COLO668 (cell line): Measurements from ENCODE around the gene STIM1.
"Not testable (repeated sequence)": the region's sequence is repeated elsewhere in the genome, so short reads cannot be mapped to it uniquely, and the experiment has no call there.

ENCODE experiments used
- DNase-seq: peaks from one replicate; lab custom pipeline; 2025; ENCODE audit not compliant: unreplicated experiment; lab: John Stamatoyannopoulos, UW

Gene STIM1

DNA sequence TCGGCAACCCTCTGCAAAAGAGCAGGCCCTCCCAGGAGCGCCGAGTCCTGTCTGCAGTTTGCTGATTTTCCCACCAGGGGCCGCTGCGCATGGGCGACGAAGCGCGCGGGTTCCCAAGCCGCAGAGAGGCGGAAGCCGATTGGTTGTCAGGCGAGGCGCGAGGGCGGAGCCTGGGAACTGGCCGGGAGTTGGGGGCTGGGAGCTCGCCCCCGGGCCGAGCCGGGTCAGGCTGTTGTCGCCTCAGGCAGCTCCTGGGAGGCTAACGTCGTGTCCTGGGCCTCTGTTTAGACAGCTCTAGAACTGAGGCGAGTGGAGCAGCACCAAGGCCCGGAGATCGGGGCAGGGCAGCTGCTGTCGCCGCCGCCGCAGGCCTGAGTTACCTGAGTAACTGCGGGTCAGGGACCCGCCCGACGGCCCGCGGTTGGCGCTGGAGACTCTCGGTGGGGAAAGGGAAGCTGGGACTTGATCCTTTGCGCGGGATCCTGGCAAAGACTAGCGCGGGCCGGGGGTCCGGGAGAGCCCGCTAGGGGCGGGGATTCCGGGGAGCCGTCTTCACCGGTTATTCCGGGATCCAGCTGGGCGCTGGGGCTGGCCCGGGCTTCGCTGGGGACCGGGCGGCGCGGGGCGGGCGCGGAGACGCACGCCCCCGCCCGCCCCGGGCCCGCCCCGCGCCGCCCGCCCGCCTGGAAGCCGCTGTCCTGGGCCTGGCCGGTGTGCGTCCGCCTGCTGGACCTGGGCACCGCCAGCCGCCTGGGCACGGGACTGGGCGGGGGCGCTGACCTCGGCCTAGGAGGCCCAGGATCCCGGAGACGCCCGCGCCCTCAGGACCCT lies at the start of gene STIM1:
Gene STIM1 (plus strand): TSS at position 688 of the 831 bp plus-strand sequence. CDS start 607 bp downstream, outside the sequence.
- peak; percentile 93 for DNase-seq

DNA sequence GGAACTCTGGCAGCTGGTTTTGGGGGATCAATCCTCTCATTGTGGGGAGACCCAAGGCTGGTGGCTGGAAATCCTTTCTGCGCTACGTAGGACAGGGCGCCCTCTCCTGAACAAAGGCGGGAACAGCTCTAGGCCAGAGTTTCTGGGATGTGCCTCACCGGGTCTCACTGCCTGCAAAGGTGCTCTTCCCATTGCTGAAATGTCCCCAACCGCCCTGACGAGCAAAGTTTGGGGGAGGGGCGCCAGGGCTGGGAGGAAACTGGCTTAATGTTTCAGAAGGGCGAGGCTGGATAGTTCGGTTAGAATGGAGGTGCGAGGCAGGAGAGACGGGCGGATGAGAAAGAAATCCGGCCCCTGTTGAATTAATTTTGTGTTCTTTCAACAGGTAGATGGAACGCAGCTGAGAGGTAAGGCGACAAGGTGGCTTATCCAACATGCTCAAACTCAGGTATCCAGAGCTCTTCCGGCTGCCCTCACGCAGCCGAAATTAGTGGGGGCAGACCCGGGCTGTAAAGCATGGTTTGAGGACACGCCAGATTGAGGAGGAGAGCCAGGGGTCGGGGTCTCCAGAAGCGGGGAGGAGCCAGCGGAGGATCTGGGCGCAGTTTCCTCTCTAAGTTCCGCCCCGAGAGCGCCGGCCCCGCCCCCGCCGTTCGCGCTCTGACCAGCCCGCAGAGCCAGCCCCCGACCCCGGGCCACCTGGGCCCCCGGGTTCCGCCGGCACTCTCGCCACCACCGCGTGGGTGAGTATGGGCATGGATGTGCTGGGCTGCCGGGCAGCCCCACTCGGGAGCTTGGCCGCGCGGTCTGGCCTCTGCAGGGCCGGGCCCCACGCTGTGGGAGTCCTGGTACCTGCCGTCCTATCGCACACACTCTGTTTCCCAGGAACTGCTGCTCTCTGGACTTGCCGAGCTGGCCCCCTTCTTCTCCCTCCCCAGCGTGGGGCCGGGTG lies 47.3 kb upstream of the STIM1 start, which contains the start of gene PGAP2:
Gene PGAP2 (plus strand): TSS at position 652 of the 952 bp plus-strand sequence. CDS start 2,700 bp downstream, outside the sequence.
- peak; percentile 64 for DNase-seq

DNA sequence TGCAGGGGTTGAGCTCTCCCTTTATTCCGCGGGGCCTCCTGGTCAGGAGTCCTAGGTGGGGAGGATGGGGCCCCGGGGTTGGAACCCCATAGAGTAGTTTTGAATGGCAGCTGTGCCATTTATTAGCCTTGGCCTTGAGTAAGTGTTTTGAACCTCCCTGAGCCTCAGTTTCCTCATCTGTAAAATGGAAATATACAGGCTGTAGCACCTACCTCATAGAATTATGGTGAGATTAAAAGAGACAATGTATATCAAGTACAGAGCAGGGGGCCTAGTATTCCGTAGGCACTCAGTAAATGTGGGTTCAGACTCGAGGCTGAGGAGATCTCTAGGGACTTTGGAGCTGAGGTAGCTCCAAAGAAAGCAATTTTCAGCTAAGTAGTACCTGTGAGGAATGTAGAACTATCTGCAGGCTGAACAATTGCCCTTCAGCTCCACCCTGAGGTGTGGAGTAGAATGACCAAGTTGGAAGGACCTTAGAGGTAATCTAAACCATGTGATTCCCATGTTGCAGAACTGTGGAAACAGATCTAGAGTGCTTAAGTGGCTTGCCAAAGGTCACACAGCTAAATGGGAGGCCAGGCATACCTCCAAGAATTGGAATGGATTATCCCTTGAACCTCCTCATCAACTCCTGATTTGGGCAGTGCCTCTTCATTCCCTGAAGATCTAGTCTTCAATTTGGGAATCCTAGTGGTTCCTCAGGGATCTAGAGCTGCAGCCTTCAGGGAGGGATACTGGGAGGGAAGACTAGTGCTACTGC lies 46.4 kb upstream of the STIM1 start:
- peak; percentile 42 for DNase-seq

DNA sequence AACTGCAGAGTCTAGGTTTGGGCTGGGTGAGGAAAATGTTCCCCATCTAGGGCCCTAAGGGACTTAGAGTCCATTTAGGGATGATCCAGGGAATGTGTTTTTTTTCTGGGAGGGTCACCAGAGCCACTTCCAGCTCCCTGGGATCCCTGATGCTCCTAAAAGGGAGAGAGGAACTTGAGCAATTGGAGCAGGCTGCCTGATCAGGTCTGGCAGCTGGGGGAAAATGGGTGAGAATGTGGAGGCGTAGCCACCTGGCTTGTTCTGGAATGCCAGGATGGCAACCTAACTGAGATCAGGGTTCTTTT lies 45.9 kb upstream of the STIM1 start:
- DNase-seq = no peak

- no peak for DNase-seq
Observed at GRCh38 chr11:3810446-3810845, 45.0 kb upstream of the STIM1 start.

- no peak for DNase-seq
Observed at GRCh38 chr11:3810951-3811350, 44.5 kb upstream of the STIM1 start.

- not testable (repeated sequence) for DNase-seq
Observed at GRCh38 chr11:3814832-3815231, 40.6 kb upstream of the STIM1 start.

DNA sequence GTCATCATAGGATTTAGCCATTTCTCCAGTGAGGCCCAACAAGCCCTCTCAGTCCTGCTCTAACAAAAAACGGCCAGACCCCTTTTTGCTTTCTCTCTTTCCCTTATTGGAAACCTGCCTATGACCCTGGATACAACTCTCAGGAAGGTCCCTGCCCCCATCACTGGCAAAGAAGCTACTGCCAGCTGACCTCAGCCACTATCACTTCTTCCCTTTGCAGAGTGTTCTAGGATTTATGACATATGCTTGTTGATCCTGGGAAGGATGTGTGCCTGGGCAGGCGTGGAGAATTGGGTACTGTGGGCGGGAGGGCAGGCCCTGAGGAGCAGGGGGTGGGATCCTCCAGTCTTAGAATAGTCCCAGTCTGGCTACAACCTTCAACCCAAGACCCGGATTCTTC lies 39.6 kb upstream of the STIM1 start:
- no peak for DNase-seq

GRCh38 chr11:3816673-3817072 lies 38.8 kb upstream of the STIM1 start:
- DNase-seq = no peak

DNA sequence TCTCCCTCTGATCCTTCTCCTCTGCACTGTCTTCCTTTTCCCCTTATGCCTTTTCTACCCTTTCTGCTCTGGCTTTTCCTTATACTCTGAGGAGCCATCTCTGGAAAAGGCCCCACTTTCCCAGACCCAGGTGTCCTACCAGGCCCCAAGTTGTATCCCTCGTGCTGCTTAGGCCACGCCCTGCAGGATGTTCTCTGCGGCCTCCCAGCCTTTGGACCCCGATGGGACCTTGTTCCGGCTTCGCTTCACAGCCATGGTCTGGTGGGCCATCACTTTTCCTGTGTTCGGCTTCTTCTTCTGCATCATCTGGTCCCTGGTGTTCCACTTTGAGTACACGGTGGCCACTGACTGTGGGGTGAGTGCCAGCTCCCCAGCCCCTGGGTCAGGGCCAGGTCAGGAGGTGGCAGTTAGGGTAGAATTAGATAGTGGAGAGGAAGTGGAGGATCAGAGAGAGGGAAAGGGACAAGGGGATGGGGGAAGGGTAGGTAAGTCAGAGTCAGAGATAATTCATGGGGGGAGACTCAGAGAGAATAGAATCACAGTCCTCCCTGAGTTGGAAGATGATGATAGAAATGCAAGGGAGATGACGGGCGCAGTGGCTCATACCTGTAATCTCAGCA lies 38.2 kb upstream of the STIM1 start:
- DNase-seq = no peak

DNA sequence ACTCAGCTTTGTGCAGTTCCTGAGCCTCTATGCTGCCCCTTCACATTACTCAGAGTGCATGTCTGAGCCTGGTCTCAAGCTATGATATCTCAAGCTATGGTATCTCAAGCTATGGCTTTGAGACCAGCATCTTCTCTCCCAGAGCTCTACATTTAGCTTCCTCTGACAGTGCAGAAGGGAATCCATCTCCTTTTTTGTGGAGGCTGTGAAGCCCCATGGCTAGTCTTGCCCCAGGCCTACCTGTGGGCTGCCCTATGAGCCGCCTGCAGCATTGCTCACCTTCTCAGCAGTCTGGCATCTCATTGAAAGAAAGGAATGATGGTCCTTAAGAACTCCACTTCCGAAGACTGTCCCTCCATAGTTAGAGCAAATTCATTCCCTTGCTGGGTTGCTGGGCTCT lies 34.5 kb upstream of the STIM1 start:
- no peak for DNase-seq

GRCh38 chr11:3822312-3822711 lies 33.2 kb upstream of the STIM1 start:
- no peak for DNase-seq

DNA sequence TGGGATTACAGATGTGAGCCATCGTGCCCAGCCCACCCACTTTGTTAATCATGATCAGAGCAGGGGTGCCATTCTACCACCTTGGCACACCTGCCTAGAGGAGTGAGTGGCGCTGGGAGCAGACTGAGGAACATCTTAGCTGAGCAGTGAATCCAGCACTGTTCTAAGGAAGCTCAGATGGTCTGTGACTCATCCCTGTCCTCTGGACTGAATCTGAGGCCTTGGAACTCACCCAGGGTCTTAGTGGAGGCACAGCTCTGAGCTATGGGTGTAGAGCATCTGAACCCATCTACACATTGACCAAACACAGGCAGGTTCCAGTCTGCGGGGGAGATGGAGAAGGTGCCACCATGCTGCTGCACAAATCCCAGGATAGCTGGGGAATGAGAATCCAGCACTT lies 32.2 kb upstream of the STIM1 start:
- DNase-seq = no peak

GRCh38 chr11:3823762-3824506 lies 31.5 kb upstream of the STIM1 start:
- DNase-seq = no peak

DNA sequence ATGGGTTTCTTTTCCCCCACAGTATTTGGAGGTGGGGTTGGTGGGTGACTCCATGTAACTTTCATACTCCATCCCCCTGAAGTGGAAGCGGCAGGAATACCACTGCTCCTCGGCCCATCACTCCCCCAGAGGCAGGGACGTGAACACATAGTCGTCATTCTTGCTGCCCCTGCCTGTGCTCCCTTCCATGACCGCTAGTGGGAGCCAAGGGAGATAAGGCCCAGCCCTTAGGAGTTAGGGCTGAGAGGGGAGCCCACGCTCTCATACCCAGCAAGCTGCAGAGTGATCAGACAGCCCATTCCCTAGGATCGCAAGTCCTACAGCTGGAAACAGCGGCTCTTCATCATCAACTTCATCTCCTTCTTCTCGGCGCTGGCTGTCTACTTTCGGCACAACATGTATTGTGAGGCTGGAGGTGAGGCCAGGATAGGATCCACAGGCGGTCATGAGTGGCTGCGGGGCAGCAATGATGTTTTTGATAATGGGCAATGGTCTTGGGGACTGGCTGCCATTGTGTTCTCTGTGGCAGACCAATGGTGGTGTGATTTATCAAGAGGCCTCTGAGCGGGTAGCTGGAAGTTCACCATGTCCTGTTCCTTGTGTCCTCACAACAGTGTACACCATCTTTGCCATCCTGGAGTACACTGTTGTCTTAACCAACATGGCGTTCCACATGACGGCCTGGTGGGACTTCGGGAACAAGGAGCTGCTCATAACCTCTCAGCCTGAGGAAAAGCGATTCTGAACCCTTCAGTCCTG lies 30.6 kb upstream of the STIM1 start:
- DNase-seq = peak; percentile 49

GRCh38 chr11:3825473-3826154 lies 29.9 kb upstream of the STIM1 start:
- no peak for DNase-seq

DNA sequence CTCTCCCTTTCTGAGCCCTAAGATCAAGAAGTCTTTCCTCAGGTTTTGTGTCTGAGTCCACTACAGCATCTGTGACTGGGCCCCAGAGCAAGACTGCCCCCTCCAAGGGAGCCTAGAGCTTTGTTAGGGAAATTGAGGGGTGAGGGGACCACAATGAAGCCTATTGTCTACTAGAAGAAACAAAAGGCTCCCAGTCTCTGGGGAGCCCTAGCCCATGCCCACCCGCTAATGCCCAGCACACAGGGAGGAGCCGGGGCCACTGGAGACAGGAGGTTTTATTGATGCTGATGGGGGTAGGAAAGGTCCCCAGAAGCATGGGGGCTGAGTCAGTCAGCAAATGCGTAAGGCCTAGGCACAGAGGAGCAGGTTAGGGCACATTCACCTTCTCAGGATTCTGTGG lies 28.7 kb upstream of the STIM1 start:
- no peak for DNase-seq

- DNase-seq = no peak
Observed at GRCh38 chr11:3827434-3828186, 27.9 kb upstream of the STIM1 start.
